CD4-positive, alpha-beta T cell (primary cell): Measurements from ENCODE around the gene CAPRIN1. TPM values are rescaled to one million over a fixed set of nuclear protein-coding genes. Genes with fewer than 3 reads are reported as not detected.
A peak's percentile ranks its signal among the peaks of the same experiment; 100 is the strongest.

Experiments
- ATAC-seq: fragments of 200-7000 bp; cut with Tn5 transposase; one replicate; pipeline ENCODE4 v1.10.0; 2022; ENCODE audit warnings: mild to moderate bottlenecking; ENCODE audit not compliant: poor library complexity
- CTCF ChIA-PET: fragments of 350-600 bp; sonication (Branson Sonifier 250); formaldehyde crosslinking; loops from one replicate; lab custom pipeline; 2021; ENCODE audit warnings: antibody characterized with exemption, inconsistent platforms; lab: Charles Lee
- POLR2A ChIA-PET: fragments of 350-600 bp; sonication (Branson Sonifier 250); formaldehyde crosslinking; loops from one replicate; lab custom pipeline; 2021; ENCODE audit warnings: antibody characterized with exemption, inconsistent platforms; lab: Charles Lee
- DNase-seq, 14 experiments: peaks; one replicate each; pipeline ENCODE4 v3.0.0-alpha.2; 2013 to 2020; ENCODE audit warnings: mixed read lengths in 2 of 14
- H3K27ac ChIP-seq, 2 donors: one replicate each; pipeline versions ENCODE4 v1.5.1 to v1.7.0; 2013; ENCODE audit warnings: low read length in 2 of 2, low read depth in 1 of 2, mild to moderate bottlenecking in 1 of 2
- H3K27me3 ChIP-seq, 2 experiments: 1 replicate in 1 of 2; 2 replicates in 1 of 2; pipeline versions ENCODE4 v1.6.1 to v1.7.0; 2013; ENCODE audit warnings: low read length in 2 of 2, control low read depth in 1 of 2, mild to moderate bottlenecking in 1 of 2, moderate library complexity in 1 of 2; ENCODE audit not compliant: insufficient read depth in 2 of 2, control insufficient read depth in 1 of 2
- H3K36me3 ChIP-seq: one replicate; pipeline ENCODE4 v1.6.1; 2013; ENCODE audit warnings: low read length, control low read depth; ENCODE audit not compliant: insufficient read depth
- H3K4me1 ChIP-seq: one replicate; pipeline ENCODE4 v1.6.1; 2013; ENCODE audit warnings: low read length, control low read depth; ENCODE audit not compliant: insufficient read depth
- H3K4me3 ChIP-seq: one replicate; pipeline ENCODE4 v1.5.1; 2013; ENCODE audit warnings: mild to moderate bottlenecking, low read length, moderate library complexity
- H3K9me3 ChIP-seq, 2 experiments: 1 replicate in 1 of 2; 2 replicates in 1 of 2; pipeline versions ENCODE4 v1.6.1 to v1.7.0; 2013; ENCODE audit warnings: low read length in 2 of 2, mild to moderate bottlenecking in 2 of 2, control low read depth in 1 of 2, moderate library complexity in 1 of 2; ENCODE audit not compliant: control insufficient read depth in 1 of 2, insufficient read depth in 1 of 2
- H3K27ac Mint-ChIP-seq: one replicate; pipeline ENCODE4 v1.8.0; 2020; ENCODE audit warnings: mixed read lengths
- H3K27me3 Mint-ChIP-seq: one replicate; pipeline ENCODE4 v1.8.0; 2021; ENCODE audit warnings: mixed read lengths
- H3K36me3 Mint-ChIP-seq: one replicate; pipeline ENCODE4 v1.8.0; 2021; ENCODE audit warnings: low read depth, mixed read lengths
- H3K4me1 Mint-ChIP-seq: one replicate; pipeline ENCODE4 v1.8.0; 2021; ENCODE audit warnings: low read depth, mixed read lengths
- H3K4me3 Mint-ChIP-seq: one replicate; pipeline ENCODE4 v1.8.0; 2020; ENCODE audit warnings: mild to moderate bottlenecking, mixed read lengths
- H3K9me3 Mint-ChIP-seq: one replicate; pipeline ENCODE4 v1.8.0; 2020; ENCODE audit warnings: mixed read lengths
- intact Hi-C, 2 experiments: fragments of 100-400 bp; cut with DNase I in 1 of 2; cut with micrococcal nuclease in 1 of 2; formaldehyde crosslinking; loops; one replicate each; pipeline versions ENCODE4 v1.15.1 to v1.9.0; 2023 to 2025; cut with DNase I, micrococcal nuclease
- total RNA-seq, 174 experiments: library from RNA in 2 of 174; stranded (reverse) in 2 of 174; gene quantifications; one replicate each; pipeline ENCODE4 v1.2.3 and lab custom pipeline; 2021 to 2026
- TF ChIP-seq, protein P1 (sequence below): fragments of 200-600 bp; IDR thresholded peaks from one replicate; pipeline ENCODE4 v1.8.0; 2022; ENCODE audit warnings: antibody characterized with exemption, mild to moderate bottlenecking

CAPRIN1 gene
- total RNA-seq, 2 experiments from 2014 or later, result 107 TPM

GRCh38 chr11:34098813-34099212 is 47.3 kb downstream of the CAPRIN1 start:
- CTCF ChIA-PET, result interaction anchor here (1.6 kb wide), 1 partner anchor 23 kb away, joined by 3 read pairs; no protein-coding TSS in a partner anchor

DNA sequence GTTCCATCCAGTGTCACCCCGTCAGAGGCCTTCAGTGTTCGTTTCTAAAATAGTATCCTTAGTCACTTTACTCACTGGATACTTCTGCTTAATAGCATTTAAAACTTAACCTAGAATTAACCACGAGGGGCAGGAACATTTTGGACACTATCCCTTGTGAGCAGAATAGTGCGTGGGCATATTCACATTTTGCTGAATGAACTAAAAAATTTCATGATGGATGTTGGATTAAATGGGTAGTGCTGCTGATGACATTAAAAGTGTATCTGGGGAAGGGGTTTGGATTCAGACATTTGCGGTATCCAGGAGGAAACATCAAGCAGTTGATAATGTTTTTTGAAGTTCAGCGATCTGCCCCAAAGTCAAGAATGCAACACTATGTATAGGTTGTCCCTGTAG is 53.1 kb downstream of the CAPRIN1 start:
- Mint-ChIP-seq H3K27ac (peak overlapping the region; percentile 99), H3K4me1 (peaks cover 65% of the 10 kb centered on the region), H3K4me3 (peak overlapping the region; percentile 95), H3K27me3 (peaks cover 4% of the 10 kb centered on the region), H3K9me3 (no peaks in the 10 kb centered on the region), H3K36me3 (peaks cover 53% of the 10 kb centered on the region)
- ChIA-PET CTCF (interaction anchor here (1.2 to 2.3 kb wide), 3 partner anchors 51 to 70 kb away, joined by 4 to 9 read pairs (median 8); no protein-coding TSS in a partner anchor), POLR2A (interaction anchor here (0.6 to 5.8 kb wide), 25 partner anchors 10 to 846 kb away, joined by 3 to 118 read pairs (median 5); partner anchors contain the start of genes ABTB2, APIP, CAPRIN1 and CAT)
- peak overlapping the region; percentile 91 to 95 for H3K27ac ChIP-seq
- DNase-seq (no peak), ATAC-seq (no peak)
- H3K4me1 ChIP-seq, result peaks cover 31% of the 10 kb centered on the region
- TF ChIP-seq, protein P1, sequence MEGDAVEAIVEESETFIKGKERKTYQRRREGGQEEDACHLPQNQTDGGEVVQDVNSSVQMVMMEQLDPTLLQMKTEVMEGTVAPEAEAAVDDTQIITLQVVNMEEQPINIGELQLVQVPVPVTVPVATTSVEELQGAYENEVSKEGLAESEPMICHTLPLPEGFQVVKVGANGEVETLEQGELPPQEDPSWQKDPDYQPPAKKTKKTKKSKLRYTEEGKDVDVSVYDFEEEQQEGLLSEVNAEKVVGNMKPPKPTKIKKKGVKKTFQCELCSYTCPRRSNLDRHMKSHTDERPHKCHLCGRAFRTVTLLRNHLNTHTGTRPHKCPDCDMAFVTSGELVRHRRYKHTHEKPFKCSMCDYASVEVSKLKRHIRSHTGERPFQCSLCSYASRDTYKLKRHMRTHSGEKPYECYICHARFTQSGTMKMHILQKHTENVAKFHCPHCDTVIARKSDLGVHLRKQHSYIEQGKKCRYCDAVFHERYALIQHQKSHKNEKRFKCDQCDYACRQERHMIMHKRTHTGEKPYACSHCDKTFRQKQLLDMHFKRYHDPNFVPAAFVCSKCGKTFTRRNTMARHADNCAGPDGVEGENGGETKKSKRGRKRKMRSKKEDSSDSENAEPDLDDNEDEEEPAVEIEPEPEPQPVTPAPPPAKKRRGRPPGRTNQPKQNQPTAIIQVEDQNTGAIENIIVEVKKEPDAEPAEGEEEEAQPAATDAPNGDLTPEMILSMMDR, result no peak
- H3K27me3 ChIP-seq, result no peaks in the 10 kb centered on the region
- peaks cover 27% of the 10 kb centered on the region for H3K36me3 ChIP-seq
- H3K9me3 ChIP-seq, result no peaks in the 10 kb centered on the region
- intact Hi-C loops, result loop anchor here (1.0 to 10.0 kb wide), 12 partner anchors 18 to 1060 kb away; partner anchors contain the start of genes APIP (in 2 of the 2), CAPRIN1 (in 2 of the 2), PDHX (in 2 of the 2) and ABTB2 (in 1 of the 2)
- H3K4me3 ChIP-seq, result peak overlapping the region; percentile 81

More at GRCh38 chr11:34098813-34099212, 47.3 kb downstream of the CAPRIN1 start:
- Histone ChIP-seq H3K36me3 (peaks cover 67% of the 10 kb centered on the region), H3K27ac (no peak overlapping the region), H3K4me3 (no peak overlapping the region), H3K27me3 (no peaks in the 10 kb centered on the region), H3K9me3 (no peaks in the 10 kb centered on the region), H3K4me1 (no peaks in the 10 kb centered on the region)
- ATAC-seq (no peak), DNase-seq (no peak)
- intact Hi-C loops, result no loop called here
- Mint-ChIP-seq H3K9me3 (no peaks in the 10 kb centered on the region), H3K27me3 (no peaks in the 10 kb centered on the region), H3K27ac (no peak overlapping the region), H3K4me3 (no peak overlapping the region), H3K4me1 (peaks cover 13% of the 10 kb centered on the region), H3K36me3 (peaks cover 68% of the 10 kb centered on the region)
- TF ChIP-seq, protein P1, result no peak
- POLR2A ChIA-PET, result interaction anchor here (3.3 kb wide), 1 partner anchor 47 kb away, joined by 11 read pairs; the partner anchor contains the start of gene CAPRIN1

DNA sequence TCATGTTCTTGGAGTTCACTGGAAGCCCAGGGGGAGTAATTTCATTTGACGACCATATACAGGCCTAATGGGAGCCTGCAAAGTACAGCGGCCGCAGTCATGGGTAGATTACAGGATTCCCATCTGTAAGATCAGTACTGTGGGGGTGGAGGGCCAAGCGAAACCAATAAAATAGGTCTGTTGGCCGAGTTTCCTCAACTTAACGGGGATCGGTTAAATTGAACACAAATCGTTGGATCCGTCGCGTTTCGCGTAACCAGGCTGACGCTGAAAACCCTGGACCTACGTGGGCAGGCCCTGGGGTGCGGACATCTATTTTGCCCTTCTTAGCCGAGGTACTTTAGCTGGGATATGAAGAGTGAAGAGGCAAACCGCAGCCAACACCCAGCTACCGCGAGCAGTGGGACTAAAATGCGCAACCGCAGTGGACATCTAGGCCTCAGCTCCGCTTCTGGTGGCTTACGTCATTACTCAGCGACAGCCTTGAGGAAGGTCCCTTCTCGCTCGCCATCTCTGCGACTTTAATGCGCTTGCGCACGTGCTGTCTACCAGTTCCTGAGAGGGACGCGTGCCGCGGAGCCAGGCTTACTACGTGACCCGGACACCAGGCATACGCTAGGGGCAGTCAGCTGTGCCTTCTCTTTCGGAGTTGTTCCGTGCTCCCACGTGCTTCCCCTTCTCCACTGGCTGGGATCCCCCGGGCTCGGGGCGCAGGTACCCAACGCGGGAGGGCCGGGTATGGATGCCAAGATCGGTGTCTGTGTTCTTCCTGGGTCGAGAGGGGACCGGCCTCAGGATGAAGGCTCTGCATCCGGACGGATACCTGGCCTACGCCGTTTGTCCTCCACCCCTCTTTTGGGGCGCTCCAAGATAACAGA is 53.8 kb downstream of the CAPRIN1 start, which contains the start of gene NAT10:
TSS of gene NAT10 (plus strand) at position 551 of the 878 bp plus-strand sequence. CDS start 2,597 bp downstream, outside the sequence.
- H3K4me3 ChIP-seq, result peak within 1 kb of the TSS; percentile 81
- ATAC-seq (peak; percentile 90), DNase-seq (peak; percentile 94 to 100 (median 97))
- peak within 1 kb of the TSS; percentile 99 for H3K27ac Mint-ChIP-seq
- no peaks in the 10 kb centered on the region for H3K27me3 ChIP-seq
- ChIA-PET POLR2A (interaction anchor here (0.6 to 5.8 kb wide), 27 partner anchors 10 to 846 kb away, joined by 3 to 118 read pairs (median 5); partner anchors contain the start of genes ABTB2, APIP, CAPRIN1 and CAT), CTCF (interaction anchor here (1.2 to 2.3 kb wide), 4 partner anchors 52 to 108 kb away, joined by 4 to 9 read pairs (median 8); no protein-coding TSS in a partner anchor)
- peaks cover 69% of the 10 kb centered on the region for H3K4me1 Mint-ChIP-seq
- peaks cover 53% of the 10 kb centered on the region for H3K36me3 Mint-ChIP-seq
- H3K27me3 Mint-ChIP-seq, result peaks cover 4% of the 10 kb centered on the region
- no peaks in the 10 kb centered on the region for H3K9me3 Mint-ChIP-seq
- H3K27ac ChIP-seq, result peak within 1 kb of the TSS; percentile 91 to 95
- TF ChIP-seq, protein P1, result no peak
- peaks cover 27% of the 10 kb centered on the region for H3K36me3 ChIP-seq
- H3K4me1 ChIP-seq, result peaks cover 31% of the 10 kb centered on the region
- intact Hi-C loops, result loop anchor here (1.0 to 10.0 kb wide), 12 partner anchors 19 to 1059 kb away; partner anchors contain the start of genes APIP (in 2 of the 2), CAPRIN1 (in 2 of the 2), PDHX (in 2 of the 2) and ABTB2 (in 1 of the 2)
- H3K4me3 Mint-ChIP-seq, result peak within 1 kb of the TSS; percentile 95
- H3K9me3 ChIP-seq, result no peaks in the 10 kb centered on the region
